ENCODE measurements around the gene SHROOM3.
"Not testable (repeated sequence)": the region's sequence is repeated elsewhere in the genome, so short reads cannot be mapped to it uniquely, and the experiment has no call there.

The SHROOM3 gene

DNA sequence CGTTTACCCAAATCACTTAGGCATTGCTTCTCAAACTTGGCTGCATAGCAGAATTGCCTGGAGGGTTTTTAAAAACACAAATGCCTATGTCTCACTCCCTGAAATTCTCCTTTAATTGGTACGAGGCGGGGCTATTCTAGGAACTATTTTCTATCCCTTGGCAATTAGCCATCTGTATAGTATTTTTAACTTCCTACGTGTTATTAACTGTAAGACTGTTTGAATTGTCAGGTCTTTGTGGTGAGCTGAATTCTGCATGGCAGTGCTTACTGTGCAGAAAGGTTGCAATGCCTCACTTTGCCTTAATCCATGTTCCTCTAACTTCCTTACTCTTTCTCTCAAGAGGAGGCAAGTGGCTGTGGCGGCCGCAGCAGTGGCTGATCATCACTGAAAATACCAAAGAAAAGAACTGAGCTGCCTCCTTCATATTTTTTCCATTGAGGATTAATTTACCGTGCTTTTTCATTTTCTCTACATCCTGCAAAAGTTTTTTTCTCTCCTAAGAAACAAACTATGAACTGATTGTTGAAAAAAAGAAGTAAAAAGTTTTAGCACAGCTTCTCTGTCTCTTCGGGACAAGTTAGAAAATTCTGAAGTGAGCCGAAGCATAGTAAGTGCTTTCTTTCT lies at the start of gene SHROOM3:
TSS of gene SHROOM3 (plus strand) at position 329 of the 627 bp plus-strand sequence. CDS start 824 bp downstream, outside the sequence.
- no peak for DNase-seq (ENCODE audit: low read depth)

DNA sequence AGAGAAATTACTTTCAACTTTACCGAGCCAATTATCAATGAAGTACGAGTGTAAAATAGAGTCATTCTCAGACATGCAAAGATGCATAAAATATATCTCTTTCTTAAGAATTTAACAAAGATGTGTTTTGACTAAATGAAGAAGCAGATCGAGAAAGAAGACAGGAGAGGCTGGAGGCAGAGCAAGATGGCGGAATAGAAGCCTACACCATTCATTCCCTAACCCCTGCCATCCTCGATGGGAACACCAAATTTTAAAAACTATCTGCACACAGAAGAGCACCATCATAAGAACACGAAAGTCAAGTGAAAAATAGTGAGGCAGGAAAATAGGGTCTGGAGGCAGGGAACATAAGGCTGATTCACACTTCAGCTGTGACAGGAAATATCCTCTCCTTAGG lies 49.1 kb upstream of the SHROOM3 start:
- no peak for DNase-seq (ENCODE audit: low read depth)

DNA sequence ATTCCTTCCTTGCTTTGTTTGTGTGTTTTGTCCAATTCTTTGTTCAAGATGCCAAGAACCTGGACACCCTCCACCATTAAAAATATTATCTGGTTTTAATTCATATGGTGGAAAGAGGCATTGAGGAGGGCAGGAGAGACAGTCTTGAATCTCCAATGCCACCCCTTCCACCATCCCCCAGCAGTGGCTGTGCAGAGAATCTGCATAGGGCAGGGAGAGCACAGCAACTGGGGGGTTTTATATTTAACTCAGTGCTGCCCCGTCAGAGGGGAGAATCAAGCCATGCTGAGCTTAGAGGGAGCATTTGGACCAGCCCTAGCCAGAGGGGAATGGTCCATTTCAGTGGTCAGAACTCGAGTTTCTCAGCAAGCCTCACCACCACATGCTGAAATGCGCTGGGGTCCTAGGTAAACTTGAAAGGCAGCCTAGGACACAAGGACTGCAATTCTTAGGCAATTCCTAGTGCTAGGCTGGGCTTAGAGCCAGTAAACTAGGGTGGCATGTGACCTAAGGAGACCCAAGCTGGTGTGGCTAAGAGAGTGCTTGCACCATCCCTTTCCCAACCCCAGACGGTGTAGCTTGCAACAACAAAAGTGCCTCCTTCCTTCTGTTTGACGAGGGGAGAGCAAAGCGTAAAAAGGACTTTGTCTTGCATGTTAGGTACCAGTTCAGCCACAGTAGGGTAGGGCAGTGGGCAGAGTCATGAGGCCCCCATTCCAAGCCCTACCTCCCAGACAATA lies 48.3 kb upstream of the SHROOM3 start:
- no peak for DNase-seq (ENCODE audit: low read depth)

DNA sequence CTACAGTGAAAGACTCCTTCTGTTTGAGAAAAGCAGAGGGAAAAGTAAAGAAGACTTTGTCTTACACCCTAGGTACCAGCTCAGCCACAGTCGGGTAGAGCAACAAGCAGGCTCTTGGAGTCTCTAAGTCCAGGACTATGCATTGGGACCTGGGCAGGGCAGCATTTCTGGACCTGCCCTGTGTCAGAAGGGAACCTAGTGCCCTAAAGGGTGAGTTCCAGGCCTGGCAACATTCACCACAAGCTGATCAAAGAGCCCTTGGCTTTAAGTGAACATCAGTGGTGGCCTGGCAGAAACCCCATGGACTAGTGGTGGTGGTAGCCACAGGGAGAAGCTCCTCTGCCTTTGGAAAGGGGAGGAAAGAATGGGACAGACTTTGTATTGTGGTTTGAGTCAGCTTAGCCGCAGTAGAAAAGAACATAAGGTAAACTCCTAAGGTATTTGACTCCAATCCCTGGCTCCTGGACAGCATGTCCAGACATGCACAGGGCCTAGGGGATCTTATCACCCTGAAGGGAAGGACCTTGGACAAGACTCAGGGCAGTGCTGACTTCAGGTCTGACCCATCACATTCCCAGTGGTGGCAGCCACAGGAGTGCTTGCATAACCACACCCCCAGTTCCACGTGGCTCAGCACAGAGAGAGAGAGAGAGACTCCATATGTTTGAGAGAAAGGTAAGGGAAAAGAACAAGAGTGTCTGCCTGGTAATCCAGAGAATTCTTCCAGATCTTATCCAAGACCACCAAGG lies 46.7 kb upstream of the SHROOM3 start:
- no peak for DNase-seq (ENCODE audit: low read depth)

DNA sequence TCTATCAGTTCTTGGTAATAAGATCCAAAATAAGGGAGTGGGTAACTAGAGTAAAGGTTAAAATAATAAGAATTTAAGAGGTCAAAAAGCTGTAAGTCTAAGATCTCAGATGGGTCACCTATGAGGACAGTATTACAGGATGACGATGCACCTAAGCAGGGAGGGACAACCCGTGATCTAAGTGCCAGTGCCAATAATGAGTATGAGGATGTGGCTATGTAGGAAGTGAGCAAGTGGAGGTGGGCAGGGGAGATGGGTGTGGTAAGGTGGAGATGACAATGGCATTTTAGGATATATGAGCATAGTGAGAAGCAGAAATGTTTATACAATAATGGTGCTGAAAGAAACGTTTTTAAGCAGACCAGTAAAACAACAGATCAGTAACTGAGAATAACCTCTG lies 33.4 kb upstream of the SHROOM3 start:
- no peak for DNase-seq (ENCODE audit: low read depth)

DNA sequence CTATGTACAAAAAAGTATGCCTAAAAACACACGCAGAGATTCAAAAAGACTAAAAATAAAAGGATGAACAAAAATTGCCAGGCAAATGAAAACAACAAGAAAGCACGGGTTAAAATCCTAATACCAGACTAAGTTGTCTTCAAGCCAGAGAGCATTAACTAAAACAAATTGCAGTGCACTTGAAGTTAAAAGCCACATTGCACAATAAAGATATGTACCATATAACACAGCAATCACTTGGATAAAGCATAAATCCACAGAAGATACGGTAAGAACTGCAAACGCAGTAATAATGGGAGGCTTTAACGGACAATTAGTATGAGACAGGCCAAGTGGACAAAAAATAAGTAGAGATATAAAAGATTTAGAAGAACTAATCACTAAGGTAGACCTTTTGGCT lies 28.9 kb upstream of the SHROOM3 start:
- DNase-seq (ENCODE audit: low read depth): no peak

DNA sequence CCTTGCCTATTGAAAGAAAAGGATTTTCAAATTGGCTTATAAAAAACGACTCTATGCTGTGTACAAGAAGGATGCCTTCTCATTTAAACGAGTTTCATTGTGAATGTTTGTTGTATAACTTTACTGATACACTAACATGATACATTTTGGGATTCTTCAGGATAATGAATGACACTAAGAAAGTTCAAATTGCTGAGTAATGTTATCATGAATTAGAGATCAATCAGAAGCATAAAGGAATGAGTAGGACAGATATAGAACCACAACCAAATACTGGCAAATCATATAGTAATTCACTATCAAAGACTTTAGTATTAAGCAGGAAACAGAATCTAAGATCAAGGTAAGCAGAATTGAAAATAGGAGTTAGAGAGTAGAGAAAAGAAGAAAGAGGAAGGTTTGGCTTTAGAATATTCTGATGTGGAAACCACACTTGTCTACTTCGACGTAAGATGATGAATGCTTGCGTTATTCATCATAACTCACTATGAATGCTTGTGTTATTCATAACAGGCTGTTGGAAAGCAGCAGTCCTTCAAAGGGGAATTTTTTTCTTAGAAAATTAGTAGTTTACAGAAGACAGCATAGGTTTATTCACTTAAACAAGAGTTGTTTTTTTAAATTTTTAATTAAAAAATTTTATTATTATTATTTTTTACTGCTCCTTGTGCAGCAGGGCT lies 27.4 kb upstream of the SHROOM3 start:
- DNase-seq (ENCODE audit: low read depth): no peak

DNA sequence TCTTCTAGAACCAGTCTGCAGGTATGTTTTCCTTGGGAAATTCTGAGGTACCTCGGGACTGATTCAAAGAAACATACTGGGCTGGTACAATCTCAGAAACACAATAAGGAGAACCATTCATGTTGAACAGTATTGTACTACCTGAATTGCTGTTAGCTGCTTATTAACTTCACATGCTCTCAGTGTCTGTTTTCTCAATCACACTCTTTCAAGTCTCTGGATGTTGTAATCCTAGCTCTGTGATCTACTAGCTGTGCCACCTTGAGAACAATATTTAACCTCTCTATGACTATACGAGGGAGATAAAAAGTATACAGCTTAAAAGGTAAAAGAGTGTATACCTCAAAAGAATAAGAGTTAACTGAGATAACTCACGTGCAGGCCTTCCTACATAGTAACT lies 24.4 kb upstream of the SHROOM3 start:
- no peak for DNase-seq (ENCODE audit: low read depth)

DNA sequence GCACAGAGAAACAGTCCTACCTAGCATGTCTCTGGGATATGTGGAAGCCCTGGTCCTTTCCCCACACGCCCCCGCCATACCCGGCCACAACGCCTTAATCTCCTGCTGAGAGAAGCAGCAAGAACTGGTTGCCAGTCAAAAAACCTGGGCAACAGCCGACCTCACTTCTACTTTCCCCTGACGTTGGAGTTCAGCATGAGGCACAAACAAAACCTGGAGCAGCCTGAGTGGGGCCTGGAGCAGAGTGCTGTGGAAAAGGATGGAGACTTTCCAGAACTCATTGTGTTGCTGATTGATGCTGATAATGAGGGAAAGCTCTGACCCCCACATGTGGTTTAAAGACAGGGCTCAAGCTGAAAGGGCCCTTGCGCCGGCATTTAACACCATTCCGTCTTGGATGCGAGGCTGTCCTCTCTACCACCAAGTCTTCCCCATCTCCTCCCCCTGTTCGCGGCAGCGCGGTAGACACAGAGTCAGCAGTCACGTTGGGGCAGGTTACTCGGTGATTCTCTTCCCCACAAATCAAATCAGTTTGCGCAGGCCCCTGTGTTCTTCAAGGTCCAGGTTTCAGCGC lies 14.8 kb upstream of the SHROOM3 start:
- DNase-seq (ENCODE audit: low read depth): no peak

DNA sequence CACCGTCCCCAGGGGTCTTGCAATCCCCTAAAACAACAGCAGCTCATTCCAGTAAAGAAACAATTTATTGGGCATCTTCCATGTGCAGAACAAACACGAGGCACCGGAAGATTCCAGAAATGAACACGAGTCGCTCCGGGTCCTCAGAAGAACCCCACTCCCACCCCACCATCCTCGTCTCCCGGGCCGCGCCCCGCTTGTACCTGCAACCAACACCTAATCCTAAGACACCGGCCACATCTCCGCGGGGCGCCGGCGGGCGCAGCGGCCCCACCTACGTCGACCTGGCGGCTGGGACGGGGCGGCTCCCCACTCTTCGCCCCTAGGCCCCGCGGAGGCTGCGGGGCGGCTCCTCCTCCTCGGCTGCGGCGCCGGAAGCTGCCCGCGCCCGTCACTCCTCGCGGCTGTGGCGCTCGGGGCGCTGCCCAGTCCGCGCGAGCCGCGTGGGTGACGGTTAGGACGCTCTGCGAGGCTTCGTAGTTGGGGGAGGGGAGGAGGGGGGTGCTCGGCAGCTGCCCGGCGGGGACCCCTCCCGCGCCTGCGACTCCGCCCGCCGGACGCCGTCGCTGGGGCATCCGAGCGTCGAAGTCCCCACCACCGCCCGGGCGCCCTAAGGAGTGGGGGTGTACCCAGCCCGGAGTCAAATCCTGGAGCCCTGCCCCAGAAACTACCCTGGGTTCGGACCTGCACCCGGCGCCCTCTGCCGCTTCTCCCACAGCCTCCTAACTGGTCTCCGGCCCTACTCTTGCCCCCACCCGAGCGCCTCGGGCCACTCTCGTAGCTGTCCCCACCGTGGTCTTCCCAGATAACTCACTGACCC lies 14.1 kb upstream of the SHROOM3 start, which contains the start of gene CCDC158:
TSS of gene CCDC158 (minus strand) at position 380 of the 820 bp plus-strand sequence. CDS start 17,934 bp downstream, outside the sequence.
- DNase-seq (ENCODE audit: low read depth): no peak

DNA sequence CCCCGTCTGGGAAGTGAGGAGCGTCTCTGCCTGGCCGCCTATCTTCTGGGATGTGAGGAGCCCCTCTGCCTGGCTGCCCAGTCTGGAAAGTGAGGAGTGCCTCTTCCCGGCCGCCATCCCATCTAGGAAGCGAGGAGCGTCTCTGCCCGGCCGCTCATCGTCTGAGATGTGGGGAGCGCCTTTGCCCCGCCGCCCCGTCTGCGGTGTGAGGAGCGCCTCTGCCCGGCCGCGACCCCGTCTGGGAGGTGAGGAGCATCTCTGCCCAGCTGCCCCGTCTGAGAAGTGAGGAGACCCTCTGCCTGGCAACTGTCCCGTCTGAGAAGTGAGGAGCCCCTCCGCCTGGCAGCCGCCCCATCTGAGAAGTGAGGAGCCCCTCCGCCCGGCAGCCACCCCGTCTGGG lies 11.9 kb upstream of the SHROOM3 start:
- DNase-seq (ENCODE audit: low read depth): not testable (repeated sequence)

DNA sequence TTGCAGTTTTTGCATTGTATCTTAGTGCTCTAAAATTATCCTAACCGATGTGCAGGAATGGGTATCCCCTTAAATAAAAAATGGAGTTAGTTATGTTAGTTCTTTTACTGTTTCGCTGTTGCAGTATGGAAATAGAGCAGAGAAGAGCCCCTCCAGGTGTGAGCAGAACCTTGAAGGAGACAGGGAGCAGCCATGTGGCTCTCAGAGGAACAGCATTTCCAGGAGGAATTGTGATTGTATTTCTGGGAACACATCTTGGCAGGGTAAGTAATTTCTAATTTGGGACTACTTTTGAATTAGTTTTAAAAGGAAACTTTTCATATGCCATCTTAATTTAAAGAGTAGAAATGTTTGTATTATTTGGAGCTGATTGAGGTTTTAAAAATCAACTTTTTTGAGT lies 8.8 kb upstream of the SHROOM3 start:
- DNase-seq (ENCODE audit: low read depth): no peak

DNA sequence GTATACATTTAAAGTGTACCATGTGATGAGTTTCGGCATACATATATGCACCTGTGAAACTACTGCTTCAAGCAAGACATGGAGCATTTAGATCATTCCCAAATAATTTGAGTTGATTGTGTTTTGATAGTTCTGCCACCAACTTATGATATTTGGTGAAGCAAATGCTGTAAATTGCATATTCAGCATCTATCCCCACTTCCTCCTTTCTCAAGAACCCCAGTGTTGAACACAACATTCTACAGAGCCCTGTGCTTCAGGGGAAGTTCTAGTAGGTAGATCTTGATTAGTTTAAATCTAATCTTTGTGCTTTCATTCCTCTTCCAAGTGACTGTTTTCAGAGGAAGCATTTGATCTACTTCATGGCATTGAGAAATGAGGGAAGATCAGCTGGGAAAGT lies 5.4 kb upstream of the SHROOM3 start:
- DNase-seq (ENCODE audit: low read depth): no peak

DNA sequence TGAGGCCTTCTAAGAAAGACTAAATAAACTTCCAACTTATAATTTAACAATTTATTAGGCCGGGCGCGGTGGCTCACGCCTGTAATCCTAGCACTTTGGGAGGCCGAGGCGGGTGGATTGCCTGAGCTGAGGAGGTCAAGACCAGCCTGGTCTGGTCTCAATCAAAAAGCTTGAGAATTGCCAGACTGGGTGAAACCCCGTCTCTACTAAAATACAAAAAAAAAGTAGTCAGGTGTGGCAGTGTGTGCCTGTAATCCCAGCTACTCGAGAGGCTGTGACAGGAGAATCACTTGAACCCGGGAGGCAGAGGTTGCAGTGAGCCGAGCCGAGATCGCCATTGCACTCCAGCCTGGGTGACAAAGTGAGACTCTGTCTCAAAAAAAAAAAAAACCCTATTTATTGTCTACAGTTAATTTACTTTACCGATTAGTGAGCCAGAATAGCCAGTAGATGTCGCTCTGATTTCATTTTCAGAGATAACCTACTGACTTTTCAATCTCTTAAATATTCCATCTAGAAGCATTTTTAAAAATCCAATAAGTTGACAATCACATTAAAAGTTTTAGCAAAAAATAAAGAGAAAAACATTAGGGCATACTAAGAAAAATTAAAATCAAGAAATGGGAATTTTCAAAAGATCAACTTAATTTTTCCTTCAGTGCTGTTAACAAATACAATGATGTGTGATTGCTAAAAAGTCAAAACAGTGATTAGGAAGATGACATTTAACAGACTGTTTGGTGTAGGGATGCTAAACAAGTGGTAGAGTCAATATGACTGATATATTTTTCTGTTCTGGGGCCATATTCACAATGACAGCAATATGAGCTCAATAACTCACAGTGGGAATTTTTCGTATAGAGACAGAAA lies 4.3 kb upstream of the SHROOM3 start:
- no peak for DNase-seq (ENCODE audit: low read depth)

DNA sequence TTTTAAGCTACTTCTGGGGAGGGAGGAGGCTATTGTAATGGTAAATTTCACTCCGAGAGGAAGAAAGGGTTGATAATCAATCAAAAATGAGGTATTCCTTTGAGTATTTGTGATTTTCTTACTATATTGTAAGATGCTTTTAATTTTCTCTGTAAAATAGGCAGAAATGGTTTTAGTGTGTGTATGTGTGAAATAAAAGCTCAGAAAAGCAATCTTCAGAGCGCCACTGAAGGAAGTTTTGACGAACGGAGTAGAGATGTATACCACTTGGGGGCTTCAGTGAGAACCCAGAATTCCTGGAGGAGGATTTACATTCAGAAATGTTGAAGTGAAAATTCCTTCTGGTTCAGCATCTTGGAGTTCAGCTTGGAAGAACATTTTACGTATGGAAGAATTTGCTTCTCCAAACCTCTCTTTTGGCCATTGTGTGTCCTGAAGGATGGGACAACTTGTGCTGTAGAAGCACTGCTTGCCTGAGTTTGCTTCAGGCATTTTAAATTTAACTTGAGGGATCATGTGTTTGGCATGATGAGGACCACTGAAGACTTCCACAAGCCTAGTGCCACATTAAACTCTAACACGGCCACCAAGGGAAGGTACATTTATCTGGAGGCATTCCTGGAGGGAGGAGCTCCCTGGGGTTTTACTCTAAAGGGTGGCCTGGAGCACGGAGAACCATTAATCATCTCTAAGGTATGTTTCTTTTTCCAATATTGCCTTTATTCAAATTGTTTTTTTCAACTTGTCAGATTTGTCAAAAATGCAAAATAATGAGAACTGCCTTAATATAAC lies 695 bp downstream of the SHROOM3 start:
- DNase-seq (ENCODE audit: low read depth): no peak

DNA sequence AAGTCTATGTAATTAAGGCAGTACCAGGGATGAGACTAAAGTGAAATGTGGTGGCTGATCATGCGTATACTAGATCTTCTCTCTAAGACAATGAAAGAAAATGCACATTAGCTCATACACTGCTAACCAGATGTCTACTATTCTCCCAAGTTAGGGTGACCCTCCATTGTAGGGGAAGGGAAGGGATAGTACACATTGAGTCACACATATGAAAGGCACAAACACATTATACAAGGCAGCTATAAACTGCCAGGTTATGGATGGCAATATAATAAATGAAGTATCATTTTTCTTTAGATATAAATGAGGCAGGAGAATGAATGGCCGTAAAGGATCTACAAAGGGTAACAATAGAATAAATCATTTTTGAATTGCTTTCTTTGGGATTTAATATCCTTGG lies 4.5 kb downstream of the SHROOM3 start:
- DNase-seq (ENCODE audit: low read depth): no peak

DNA sequence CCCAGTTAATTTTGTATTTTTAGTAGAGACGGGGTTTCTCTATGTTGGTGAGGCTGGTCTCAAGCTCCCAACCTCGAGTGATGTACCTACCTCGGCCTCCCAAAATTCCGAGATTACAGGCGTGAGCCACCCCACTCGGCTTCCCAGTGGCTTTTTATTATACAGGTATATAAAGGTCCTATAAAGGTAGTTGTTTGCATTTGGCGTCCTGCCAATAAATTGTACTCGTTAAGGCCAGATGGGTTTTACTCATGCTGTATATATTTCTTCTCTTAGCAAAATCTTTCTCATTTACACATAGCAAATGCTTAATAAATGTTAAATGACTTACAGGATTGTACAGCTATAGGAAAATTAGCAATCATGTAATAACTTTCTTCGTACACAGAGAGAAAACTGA lies 6.9 kb downstream of the SHROOM3 start:
- DNase-seq (ENCODE audit: low read depth): no peak

DNA sequence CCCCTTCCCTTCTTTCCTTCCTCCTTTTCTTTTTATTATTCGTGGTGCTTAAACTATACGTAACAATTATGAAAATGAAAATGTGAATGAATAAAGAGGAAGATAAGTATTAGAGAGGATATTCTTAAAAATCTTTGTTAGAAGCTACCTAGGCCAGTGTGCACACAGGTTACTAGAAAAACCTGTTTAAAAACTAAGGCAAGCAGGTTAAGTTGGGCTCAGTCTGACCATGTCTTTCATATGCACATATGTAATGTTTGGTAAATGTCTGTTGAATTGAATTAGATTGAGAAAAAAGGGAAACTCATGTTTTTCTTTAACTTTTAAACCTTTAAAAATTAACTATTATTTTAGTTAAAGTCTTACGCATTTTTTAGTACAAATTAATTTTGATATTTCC lies 7.8 kb downstream of the SHROOM3 start:
- DNase-seq (ENCODE audit: low read depth): no peak

DNA sequence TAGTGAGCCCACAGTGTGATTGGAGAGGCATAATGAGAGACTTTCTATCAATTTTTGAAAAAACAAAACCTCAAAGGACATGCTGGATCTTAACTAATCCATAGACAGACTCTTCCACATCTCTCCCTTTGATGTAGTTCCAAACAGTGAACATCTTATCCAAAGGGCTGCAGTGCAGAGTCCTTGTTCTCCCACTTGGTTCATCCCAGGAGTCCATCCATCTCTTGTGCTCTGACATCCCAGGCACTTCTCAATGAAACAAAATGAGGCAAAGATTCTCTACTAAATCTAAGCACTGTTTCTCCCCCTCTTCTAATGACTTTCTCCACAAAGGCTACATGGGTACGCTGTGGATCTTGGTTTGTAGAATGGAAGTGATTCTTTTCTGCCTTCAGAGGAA lies 8.3 kb downstream of the SHROOM3 start:
- DNase-seq (ENCODE audit: low read depth): no peak

Data from stimulated activated CD8-positive, alpha-beta memory T cell treated with anti-CD3 and anti-CD28 coated beads, Interleukin-7, amount 100 ng/mL, for 24 hours (primary cell).